Skeletal muscle satellite cell (primary cell): ENCODE data around the gene C11orf52. TPM values are rescaled to one million over a fixed set of nuclear protein-coding genes. Genes with fewer than 3 reads are reported as not detected.

Source experiments
- small RNA-seq: library from RNA; depleted of rRNA; stranded (forward); fragments of <200 nt; gene quantifications from one replicate; pipeline ENCODE3, GENCODE V24; 2012

C11orf52 gene

Small RNA genes lying within 50 kb of the gene (small RNA-seq; reads per million reads assigned to genes)
- gene C11orf52: not detected
- not detected for gene RNA5SP351
- gene RPL37AP8: not detected
